Right renal pelvis (tissue), 4 donors: Measurements from ENCODE around the gene RBM23. TPM values are rescaled to one million over a fixed set of nuclear protein-coding genes. Genes with fewer than 3 reads are reported as not detected.

Experiments used
- DNase-seq, 4 donors: peaks; one replicate each; pipeline ENCODE4 v3.0.0-alpha.2; 2013; ENCODE audit warnings: low read depth in 4 of 4, low spot score in 3 of 4, missing footprints in 1 of 4
- polyA plus RNA-seq, 4 donors: library from polyadenylated mRNA; unstranded; fragments of 120-200 nt; gene quantifications; one replicate each; pipeline ENCODE4 v1.2.1, GENCODE V29; 2013; ENCODE audit not compliant: insufficient read length in 4 of 4

The RBM23 gene
- polyA plus RNA-seq, 4 donors: 114 to 126 (median 122) TPM

DNA sequence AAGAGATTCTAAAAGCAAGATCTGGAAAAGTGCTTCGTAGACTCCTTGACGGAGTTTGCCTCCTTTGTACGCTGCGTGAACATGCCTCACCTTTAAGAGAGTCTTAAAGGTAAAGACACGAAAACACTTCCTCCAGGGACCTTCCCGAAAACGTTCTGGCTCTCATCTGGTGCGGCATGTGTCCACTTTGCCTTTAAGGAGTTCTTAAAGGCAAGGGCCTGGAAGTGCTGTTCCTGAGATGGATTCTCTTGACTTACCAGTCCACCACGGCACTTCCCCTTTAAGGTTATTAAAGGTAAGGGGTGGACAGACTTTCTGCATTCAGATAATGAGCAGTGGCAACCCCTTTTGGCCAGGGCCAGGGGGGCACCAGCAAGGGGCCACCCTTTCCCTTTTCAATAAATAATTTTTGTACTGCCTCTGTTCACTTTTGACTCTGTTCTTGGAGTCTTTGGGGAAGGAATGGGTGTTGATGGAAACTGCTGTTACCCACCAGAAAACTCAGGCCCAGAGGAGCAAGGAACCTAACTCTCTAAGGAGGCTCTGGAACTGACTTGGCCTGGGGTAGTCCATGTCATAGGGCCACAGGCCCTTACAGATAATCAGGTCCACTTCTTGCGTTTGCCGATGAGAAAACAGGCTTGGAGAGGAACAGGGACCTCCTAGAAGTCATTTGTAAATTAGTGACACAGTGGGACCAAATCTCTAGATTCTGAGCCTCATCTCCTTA, 31.5 kb downstream of the RBM23 start:
- DNase-seq: peak in 3 of 4 donors; percentile 75 to 89 (median 86)

- DNase-seq: peak in 3 of 4 donors; percentile 49 to 69 (median 58)
These were observed 32.3 kb downstream of the RBM23 start for GRCh38 chr14:22886500-22887259.

DNA sequence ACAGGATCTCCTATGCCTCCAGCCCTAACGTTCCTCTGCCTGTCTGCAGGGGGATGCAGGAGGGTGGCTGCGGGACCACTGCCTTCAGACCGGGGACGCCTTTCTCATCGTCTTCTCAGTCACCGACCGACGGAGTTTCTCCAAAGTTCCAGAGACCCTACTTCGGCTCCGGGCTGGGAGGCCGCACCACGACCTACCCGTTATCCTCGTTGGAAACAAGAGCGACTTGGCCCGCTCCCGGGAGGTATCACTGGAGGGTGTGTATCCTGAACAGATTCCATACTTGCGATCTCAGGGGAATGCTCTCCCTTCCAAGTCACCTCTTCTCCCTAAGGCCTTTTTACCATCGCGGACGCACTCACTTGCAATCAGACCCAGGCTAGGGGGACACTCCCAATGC, 33.0 kb downstream of the RBM23 start:
- DNase-seq: no peak

GRCh38 chr14:22884738-22885523, 34.0 kb downstream of the RBM23 start:
- DNase-seq: no peak

DNA sequence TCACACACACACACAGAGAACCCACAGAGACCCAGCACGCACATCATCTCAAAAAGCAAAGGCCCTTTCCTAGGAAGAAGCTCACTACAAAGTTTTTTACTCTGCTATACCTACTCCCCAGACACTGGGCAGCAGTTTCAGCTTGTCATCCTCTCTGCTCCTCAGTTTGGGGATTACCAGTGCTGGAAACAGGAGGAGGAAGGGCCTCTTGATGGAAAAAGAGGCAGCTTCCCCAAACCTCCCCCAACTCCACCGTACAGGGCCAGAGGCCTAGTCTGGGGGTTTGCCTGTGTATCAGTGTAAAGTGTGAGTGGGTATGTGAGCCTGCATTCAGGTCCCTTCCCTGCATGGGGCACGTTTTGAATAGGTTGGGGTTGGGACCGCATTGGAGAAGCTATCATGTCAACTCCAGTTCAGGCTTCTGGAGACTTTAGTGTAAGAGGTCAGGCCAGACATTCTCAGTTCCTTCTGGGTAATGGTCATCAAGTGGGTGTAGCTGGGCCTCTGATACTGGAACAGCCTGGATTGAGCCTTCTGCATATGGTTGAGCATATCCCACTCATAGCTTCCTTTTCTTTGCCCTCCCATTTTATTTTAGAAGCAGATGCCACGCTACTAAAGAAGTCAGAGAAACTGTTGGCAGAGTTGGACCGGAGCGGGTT, 34.7 kb downstream of the RBM23 start:
- DNase-seq: no peak

- DNase-seq: no peak
These were observed 35.6 kb downstream of the RBM23 start, which contains the start of gene REM2 for GRCh38 chr14:22883173-22883976. TSS of gene REM2 (plus strand) at chr14:22883222. CDS start at chr14:22883288, 66 bp downstream.

- DNase-seq: peak in 3 of 4 donors; percentile 66 to 68 (median 67)
These were observed 36.3 kb downstream of the RBM23 start for GRCh38 chr14:22882529-22883172.

DNA sequence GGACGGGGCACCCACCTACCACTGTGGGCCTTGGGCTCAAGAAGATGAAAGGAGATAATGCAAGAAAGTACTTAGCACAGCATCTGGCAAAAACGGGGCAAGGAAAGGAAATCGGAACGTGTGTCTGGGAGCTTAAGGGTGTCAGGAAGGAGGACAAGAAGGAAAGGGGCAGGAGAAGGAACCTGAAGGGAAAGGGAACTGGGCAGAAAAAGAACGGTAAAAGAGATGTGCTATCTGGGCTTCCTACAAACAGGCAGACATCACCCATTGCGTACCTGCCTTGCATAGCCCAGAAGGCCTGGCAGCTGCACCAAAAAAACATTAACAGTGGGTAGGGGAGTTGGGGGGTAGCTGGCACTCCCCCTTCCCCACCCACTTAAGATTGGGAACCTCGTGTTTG, 36.9 kb downstream of the RBM23 start:
- no peak for DNase-seq

DNA sequence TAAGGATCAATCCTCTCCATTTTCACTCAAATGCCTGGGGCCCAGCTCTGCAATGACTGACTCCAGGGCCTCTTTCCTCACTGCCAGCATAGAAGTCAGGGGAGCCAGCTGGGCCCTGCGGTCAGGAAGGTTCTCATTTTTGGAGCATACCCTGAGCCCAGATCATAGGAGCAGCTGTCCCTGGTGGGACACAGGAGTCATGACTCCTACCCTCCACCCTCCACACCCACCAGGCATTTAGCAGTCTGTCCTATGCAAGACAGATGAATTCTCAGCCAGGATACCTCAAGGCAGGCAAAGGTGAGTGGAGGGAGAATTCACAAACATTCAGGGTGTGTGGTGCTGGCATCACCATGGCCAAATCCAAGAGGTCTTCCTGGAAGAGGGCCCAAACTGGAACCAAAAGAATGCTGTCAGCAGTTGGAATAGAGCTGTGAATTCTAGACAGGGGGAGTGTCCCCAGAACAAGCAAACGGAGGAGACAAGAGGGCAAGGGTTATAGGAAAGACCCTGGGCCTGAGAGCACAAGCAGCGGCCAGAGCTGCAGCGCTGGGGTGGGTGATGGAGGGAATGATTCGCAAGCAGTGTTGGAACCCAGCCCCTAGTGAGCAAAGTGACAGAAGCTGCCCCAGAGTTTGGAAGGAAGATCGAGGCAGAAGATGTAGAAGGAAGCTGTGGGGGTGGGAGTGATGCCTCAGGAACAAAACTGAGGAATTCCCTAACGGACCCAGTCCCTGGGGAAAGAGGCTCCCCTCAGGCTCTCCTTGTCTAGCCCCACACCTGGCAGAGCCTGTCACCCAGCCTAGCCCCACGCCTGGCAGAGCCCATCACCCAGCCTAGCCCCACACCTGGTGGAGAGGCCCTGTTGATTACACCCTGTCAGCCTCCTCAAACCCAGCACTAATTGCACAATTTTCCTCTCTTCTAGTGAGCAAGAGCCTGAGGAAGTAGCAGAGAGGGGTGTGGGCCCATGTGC, 40.4 kb downstream of the RBM23 start:
- no peak for DNase-seq

DNA sequence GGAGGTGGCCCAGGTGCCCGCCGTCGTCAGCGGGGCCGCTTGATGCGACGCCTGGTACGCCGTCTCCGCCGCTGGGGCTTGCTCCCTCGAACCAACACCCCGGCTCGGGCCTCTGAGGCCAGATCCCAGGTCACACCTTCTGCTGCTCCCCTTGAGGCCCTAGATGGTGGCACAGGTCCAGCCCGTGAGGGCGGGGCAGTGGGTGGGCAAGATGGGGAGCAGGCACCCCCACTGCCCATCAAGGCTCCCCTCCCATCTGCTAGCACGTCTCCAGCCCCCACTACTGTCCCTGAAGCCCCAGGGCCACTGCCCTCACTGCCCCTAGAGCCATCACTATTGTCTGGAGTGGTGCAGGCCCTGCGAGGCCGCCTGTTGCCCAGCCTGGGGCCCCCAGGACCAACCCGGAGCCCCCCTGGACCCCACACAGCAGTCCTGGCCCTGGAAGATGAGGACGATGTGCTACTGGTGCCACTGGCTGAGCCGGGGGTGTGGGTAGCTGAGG, 41.9 kb downstream of the RBM23 start:
- no peak for DNase-seq

GRCh38 chr14:22875748-22876319, 43.1 kb downstream of the RBM23 start:
- DNase-seq: no peak

- no peak for DNase-seq
These were observed 43.8 kb downstream of the RBM23 start for GRCh38 chr14:22875003-22875747.

GRCh38 chr14:22872833-22873520, 46.0 kb downstream of the RBM23 start:
- no peak for DNase-seq

GRCh38 chr14:22872033-22872832, 46.7 kb downstream of the RBM23 start:
- peak; percentile 85 to 90 (median 86) for DNase-seq
